Activated CD8-positive, alpha-beta T cell treated with anti-CD3 and anti-CD28 coated beads for 36 hours (primary cell): Measurements from ENCODE around the gene KSR2. TPM values are rescaled to one million over a fixed set of nuclear protein-coding genes. Genes with fewer than 3 reads are reported as not detected.

Experiments
- ATAC-seq: fragments of 200-7000 bp; cut with Tn5 transposase; one replicate; pipeline ENCODE4 v1.10.0; 2021; ENCODE audit warnings: mild to moderate bottlenecking, moderate library complexity
- CTCF ChIA-PET: fragments of 350-600 bp; sonication (Branson Sonifier 250); formaldehyde crosslinking; loops from one replicate; lab custom pipeline; 2021; ENCODE audit warnings: antibody characterized with exemption; lab: Charles Lee
- POLR2A ChIA-PET: fragments of 350-600 bp; sonication (Branson Sonifier 250); formaldehyde crosslinking; loops from one replicate; lab custom pipeline; 2021; ENCODE audit warnings: antibody characterized with exemption; lab: Charles Lee
- DNase-seq: peaks from one replicate; pipeline ENCODE4 v3.0.0-alpha.2; 2020
- H3K27ac Mint-ChIP-seq: one replicate; pipeline ENCODE4 v1.8.0; 2021; ENCODE audit warnings: mild to moderate bottlenecking, mixed read lengths
- H3K27me3 Mint-ChIP-seq: one replicate; pipeline ENCODE4 v1.8.0; 2021; ENCODE audit warnings: mixed read lengths
- H3K36me3 Mint-ChIP-seq: one replicate; pipeline ENCODE4 v1.8.0; 2021; ENCODE audit warnings: low read depth, mixed read lengths
- H3K4me1 Mint-ChIP-seq: one replicate; pipeline ENCODE4 v1.8.0; 2021; ENCODE audit warnings: low read depth, mixed read lengths
- H3K4me3 Mint-ChIP-seq: one replicate; pipeline ENCODE4 v1.8.0; 2021; ENCODE audit warnings: mild to moderate bottlenecking, moderate library complexity, mixed read lengths
- H3K9me3 Mint-ChIP-seq: one replicate; pipeline ENCODE4 v1.8.0; 2021; ENCODE audit warnings: mixed read lengths
- CTCF ChIP-seq: fragments of 200-600 bp; IDR thresholded peaks from one replicate; pipeline ENCODE4 v1.8.0; 2022; ENCODE audit warnings: antibody characterized with exemption, mild to moderate bottlenecking
- intact Hi-C: fragments of 100-400 bp; cut with micrococcal nuclease; formaldehyde crosslinking; loops from one replicate; pipeline ENCODE4 v1.10.0; 2022
- total RNA-seq, 2 experiments: library from RNA; stranded (reverse); gene quantifications; one replicate each; pipeline ENCODE4 v1.2.3, GENCODE V29; 2021

Gene KSR2
- total RNA-seq, 2 experiments from 2014 or later, result 0.02 TPM; not detected in 1

- Mint-ChIP-seq H3K4me1 (no peaks in the 10 kb centered on the region), H3K27me3 (no peaks in the 10 kb centered on the region), H3K4me3 (no peak overlapping the region), H3K9me3 (peaks cover 11% of the 10 kb centered on the region), H3K27ac (no peak overlapping the region), H3K36me3 (no peaks in the 10 kb centered on the region)
- intact Hi-C loops, result loop anchor here (10.0 kb wide), 1 partner anchor 246 kb away; no protein-coding TSS in a partner anchor
- ChIA-PET CTCF (interaction anchor here (0.6 to 2.7 kb wide), 3 partner anchors 19 to 594 kb away, joined by 3 to 10 read pairs (median 3); no protein-coding TSS in a partner anchor), POLR2A (no interaction called here)
- DNase-seq (no peak), ATAC-seq (no peak)
- TF ChIP-seq CTCF, result no peak
Observed at GRCh38 chr12:117830471-117830870, 138.3 kb downstream of the KSR2 start.

- no peak for TF ChIP-seq CTCF
- no peaks in the 10 kb centered on the region for H3K4me1 Mint-ChIP-seq
- peaks cover 11% of the 10 kb centered on the region for H3K9me3 Mint-ChIP-seq
- H3K27me3 Mint-ChIP-seq, result no peaks in the 10 kb centered on the region
- H3K4me3 Mint-ChIP-seq, result no peak overlapping the region
- intact Hi-C loops, result no loop called here
- H3K27ac Mint-ChIP-seq, result no peak overlapping the region
- no peaks in the 10 kb centered on the region for H3K36me3 Mint-ChIP-seq
- DNase-seq (no peak), ATAC-seq (no peak)
- CTCF ChIA-PET, result interaction anchor here (1.6 to 1.8 kb wide), 2 partner anchors 8 to 20 kb away, joined by 4 to 9 read pairs; no protein-coding TSS in a partner anchor
- POLR2A ChIA-PET, result no interaction called here
Observed at GRCh38 chr12:117829108-117829507, 139.7 kb downstream of the KSR2 start.

- ATAC-seq (no peak), DNase-seq (no peak)
- Mint-ChIP-seq H3K27ac (no peak overlapping the region), H3K4me1 (no peaks in the 10 kb centered on the region), H3K27me3 (no peaks in the 10 kb centered on the region), H3K9me3 (peaks cover 11% of the 10 kb centered on the region), H3K36me3 (no peaks in the 10 kb centered on the region), H3K4me3 (no peak overlapping the region)
- POLR2A ChIA-PET, result no interaction called here
- no peak for TF ChIP-seq CTCF
- CTCF ChIA-PET, result interaction anchor here (1.8 kb wide), 1 partner anchor 10 kb away, joined by 9 read pairs; no protein-coding TSS in a partner anchor
- intact Hi-C loops, result no loop called here
Observed at GRCh38 chr12:117827660-117828059, 141.1 kb downstream of the KSR2 start.

GRCh38 chr12:117825827-117826226 lies 143.0 kb downstream of the KSR2 start:
- Mint-ChIP-seq H3K9me3 (peaks cover 11% of the 10 kb centered on the region), H3K4me1 (no peaks in the 10 kb centered on the region), H3K4me3 (no peak overlapping the region), H3K27me3 (peaks cover 2% of the 10 kb centered on the region), H3K27ac (no peak overlapping the region), H3K36me3 (no peaks in the 10 kb centered on the region)
- ATAC-seq (no peak), DNase-seq (no peak)
- intact Hi-C loops, result no loop called here
- TF ChIP-seq CTCF, result no peak
- CTCF ChIA-PET, result interaction anchor here (1.1 kb wide), 1 partner anchor 11 kb away, joined by 3 read pairs; no protein-coding TSS in a partner anchor
- POLR2A ChIA-PET, result no interaction called here

GRCh38 chr12:117821480-117822175 lies 147.2 kb downstream of the KSR2 start:
- DNase-seq, result no peak
- Mint-ChIP-seq H3K27me3 (peaks cover 4% of the 10 kb centered on the region), H3K36me3 (no peaks in the 10 kb centered on the region), H3K27ac (no peak overlapping the region), H3K9me3 (peaks cover 1% of the 10 kb centered on the region), H3K4me1 (no peaks in the 10 kb centered on the region), H3K4me3 (no peak overlapping the region)
- ChIA-PET CTCF (no interaction called here), POLR2A (no interaction called here)
- no peak for TF ChIP-seq CTCF
- ATAC-seq, result no peak
- intact Hi-C loops, result no loop called here
